WERI-Rb-1 (cell line): ENCODE measurements around the gene ATP5IF1.

Experiments used
- DNase-seq: peaks from one replicate; pipeline ENCODE4 v3.0.0-alpha.2; 2020
- H3K27ac ChIP-seq: fragments of 250-450 bp; sonication (Bioruptor Pico); 2 replicates; pipeline ENCODE4 v1.5.1; 2020; ENCODE audit warnings: mild to moderate bottlenecking, moderate library complexity
- H3K27me3 ChIP-seq: fragments of 250-450 bp; sonication (Bioruptor Pico); 2 replicates; pipeline ENCODE4 v1.5.1; 2021; ENCODE audit warnings: mild to moderate bottlenecking, low read depth, moderate library complexity; ENCODE audit not compliant: insufficient read depth, severe bottlenecking
- H3K36me3 ChIP-seq: fragments of 250-450 bp; sonication (Bioruptor Pico); 2 replicates; pipeline ENCODE4 v1.5.1; 2020; ENCODE audit warnings: mild to moderate bottlenecking, moderate library complexity
- H3K4me3 ChIP-seq: 2 replicates; pipeline ENCODE4 v1.5.1; 2011; ENCODE audit warnings: low read depth, mild to moderate bottlenecking, control low read depth, low read length
- H3K9me3 ChIP-seq: fragments of 250-450 bp; sonication (Bioruptor Pico); 2 replicates; pipeline ENCODE4 v1.5.1; 2021; ENCODE audit warnings: mild to moderate bottlenecking, moderate library complexity; ENCODE audit not compliant: severe bottlenecking
- CTCF ChIP-seq: IDR thresholded peaks from 2 replicates; pipeline ENCODE4 v1.5.1; 2011; ENCODE audit warnings: low read depth, mild to moderate bottlenecking, control low read depth, inconsistent platforms, low read length

Gene ATP5IF1

GRCh38 chr1:28205243-28205642 is 30.7 kb upstream of the ATP5IF1 start:
- Histone ChIP-seq H3K27me3 (no peaks in the 10 kb centered on the region), H3K9me3 (no peaks in the 10 kb centered on the region), H3K4me3 (no peak overlapping the region), H3K27ac (no peak overlapping the region), H3K36me3 (peaks cover 82% of the 10 kb centered on the region)
- no peak for TF ChIP-seq CTCF
- DNase-seq, result no peak

GRCh38 chr1:28208818-28209441 is 27.0 kb upstream of the ATP5IF1 start:
- Histone ChIP-seq H3K4me3 (no peak overlapping the region), H3K27ac (no peak overlapping the region), H3K27me3 (no peaks in the 10 kb centered on the region), H3K9me3 (no peaks in the 10 kb centered on the region), H3K36me3 (peaks cover 75% of the 10 kb centered on the region)
- peak; percentile 62 for DNase-seq
- peak; percentile 68 for TF ChIP-seq CTCF

GRCh38 chr1:28209700-28210099 is 26.2 kb upstream of the ATP5IF1 start:
- Histone ChIP-seq H3K27me3 (no peaks in the 10 kb centered on the region), H3K27ac (no peak overlapping the region), H3K36me3 (peaks cover 71% of the 10 kb centered on the region), H3K9me3 (no peaks in the 10 kb centered on the region), H3K4me3 (no peak overlapping the region)
- no peak for DNase-seq
- TF ChIP-seq CTCF, result no peak

GRCh38 chr1:28213315-28213714 is 22.6 kb upstream of the ATP5IF1 start:
- H3K9me3 ChIP-seq, result no peaks in the 10 kb centered on the region
- peaks cover 45% of the 10 kb centered on the region for H3K36me3 ChIP-seq
- no peak overlapping the region for H3K27ac ChIP-seq
- no peak overlapping the region for H3K4me3 ChIP-seq
- no peaks in the 10 kb centered on the region for H3K27me3 ChIP-seq
- no peak for TF ChIP-seq CTCF
- no peak for DNase-seq

GRCh38 chr1:28229089-28229488 is 6.8 kb upstream of the ATP5IF1 start:
- no peak for DNase-seq
- peaks cover 69% of the 10 kb centered on the region for H3K36me3 ChIP-seq
- no peaks in the 10 kb centered on the region for H3K9me3 ChIP-seq
- H3K27me3 ChIP-seq, result no peaks in the 10 kb centered on the region
- no peak overlapping the region for H3K27ac ChIP-seq
- no peak overlapping the region for H3K4me3 ChIP-seq
- no peak for TF ChIP-seq CTCF

GRCh38 chr1:28229996-28230395 is 5.9 kb upstream of the ATP5IF1 start:
- no peaks in the 10 kb centered on the region for H3K9me3 ChIP-seq
- no peak overlapping the region for H3K27ac ChIP-seq
- no peak for DNase-seq
- no peak for TF ChIP-seq CTCF
- no peaks in the 10 kb centered on the region for H3K27me3 ChIP-seq
- H3K4me3 ChIP-seq, result no peak overlapping the region
- H3K36me3 ChIP-seq, result peaks cover 60% of the 10 kb centered on the region
